ENCODE data around the gene FN1. TPM values are rescaled to one million over a fixed set of nuclear protein-coding genes. Genes with fewer than 3 reads are reported as not detected.

FN1 gene
- total and polyA plus RNA-seq, 2 donors (not counting 3 experiments of a cell fraction or from before 2014, with no cell fraction given), result 3,221 to 3,740 TPM

GRCh38 chr2:215401896-215402379 is 33.9 kb downstream of the FN1 start:
- no peak overlapping the region for H3K9ac ChIP-seq (replicated peaks; ENCODE audit: extremely low read depth, insufficient read depth, low read length)
- H3K4me2 ChIP-seq (ENCODE audit: insufficient read depth, low read length), result no peak overlapping the region
- DNase-seq (ENCODE audit: low read depth, low spot score), result no peak
- no peaks in the 10 kb centered on the region for H3K9me1 ChIP-seq (replicated peaks; ENCODE audit: control insufficient read depth, extremely low read depth, insufficient read depth, low read length)
- H3K36me3 ChIP-seq (ENCODE audit: control insufficient read depth in 2 of 2, extremely low read depth in 1 of 2, insufficient read depth in 2 of 2, low read length in 2 of 2), result peaks cover 45 to 75% of the 10 kb centered on the region in 2 experiments
- peak overlapping the region; percentile 15 for H3K27ac ChIP-seq (ENCODE audit: insufficient read depth, low read depth, low read length)
- TF ChIP-seq MYC (IDR thresholded peaks at IDR 0.05; ENCODE audit: low read depth, low read length), result no peak
- no peak for TF ChIP-seq POLR2A (IDR thresholded peaks at IDR 0.05; ENCODE audit: low read depth, low read length)
- no peak for TF ChIP-seq EZH2 (IDR thresholded peaks at IDR 0.05; ENCODE audit: borderline replicate concordance, low read depth, low read length, severe bottlenecking)
- TF ChIP-seq POLR2AphosphoS5 (IDR thresholded peaks at IDR 0.05; ENCODE audit: insufficient read depth, low read depth, low read length), result no peak
- TF ChIP-seq JUN (IDR thresholded peaks at IDR 0.05; ENCODE audit: borderline replicate concordance, insufficient read depth, insufficient read length, low read depth), result no peak
- no peak for TF ChIP-seq FOS (IDR thresholded peaks at IDR 0.05; ENCODE audit: borderline replicate concordance, insufficient read depth, low read length)
- TF ChIP-seq MAX (IDR thresholded peaks at IDR 0.05; ENCODE audit: insufficient read depth, insufficient read length), result no peak
- TF ChIP-seq GATA2 (IDR thresholded peaks at IDR 0.05; ENCODE audit: insufficient read depth, insufficient read length, low read depth, low read length), result no peak
- peaks cover 22% of the 10 kb centered on the region for H3K4me1 ChIP-seq (ENCODE audit: control insufficient read depth, extremely low read depth, insufficient read depth, low read length)
- no peaks in the 10 kb centered on the region for H3K27me3 ChIP-seq (ENCODE audit: control insufficient read depth in 2 of 2, insufficient read depth in 2 of 2, low read length in 2 of 2)
- dilution Hi-C loops (cut with MboI; ENCODE audit: extremely low pct_ligation_motif_present, low sequenced_read_pairs), result no loop called here
- intact Hi-C loops (cut with micrococcal nuclease), result no loop called here
- no peak overlapping the region for H2AFZ ChIP-seq (ENCODE audit: low read depth, low read length)
- ChIA-PET POLR2A (interaction anchor here (0.6 kb wide), 1 partner anchor 34 kb away, joined by 6 read pairs; no protein-coding TSS in a partner anchor), CTCF (interaction anchor here (1.2 to 4.1 kb wide), 3 partner anchors 18 to 530 kb away, joined by 3 to 27 read pairs (median 5); no protein-coding TSS in a partner anchor)
- no TSS peak for BruUV-seq (replicated peaks)
- peaks cover 13% of the 10 kb centered on the region for H3K79me2 ChIP-seq (ENCODE audit: control insufficient read depth, insufficient read depth, low read length)
- FAIRE-seq, result no peak
- H3K4me3 ChIP-seq (replicated peaks in 1 of 3; ENCODE audit: insufficient read depth in 1 of 3, low read depth in 1 of 3, low read length in 3 of 3), result no peak overlapping the region
- H4K20me1 ChIP-seq (replicated peaks; ENCODE audit: control insufficient read depth, extremely low read depth, insufficient read depth, low read length), result no peaks in the 10 kb centered on the region
- H3K9me3 ChIP-seq (replicated peaks; ENCODE audit: control insufficient read depth, insufficient read depth, low read length), result no peaks in the 10 kb centered on the region

Measured in endothelial cell of umbilical vein (primary cell).